Stomach smooth muscle (tissue), 2 donors: ENCODE data around the gene DEFB131A.
"Not testable (repeated sequence)": the region's sequence is repeated elsewhere in the genome, so short reads cannot be mapped to it uniquely, and the experiment has no call there.

ENCODE experiments used
- H3K27ac ChIP-seq: one replicate; pipeline ENCODE4 v1.7.0; 2013; ENCODE audit warnings: mild to moderate bottlenecking, low read length, inconsistent platforms
- H3K27me3 ChIP-seq, 2 donors: one replicate each; pipeline ENCODE4 v1.7.0; 2013; ENCODE audit warnings: low read length in 2 of 2; ENCODE audit not compliant: insufficient read depth in 2 of 2, control insufficient read depth in 1 of 2
- H3K36me3 ChIP-seq, 2 donors: one replicate each; pipeline ENCODE4 v1.7.0; 2013; ENCODE audit warnings: low read length in 2 of 2; ENCODE audit not compliant: control insufficient read depth in 2 of 2, insufficient read depth in 2 of 2
- H3K4me1 ChIP-seq: one replicate; pipeline ENCODE4 v1.7.0; 2013; ENCODE audit warnings: low read length; ENCODE audit not compliant: control insufficient read depth, insufficient read depth
- H3K4me3 ChIP-seq, 2 donors: one replicate each; pipeline ENCODE4 v1.7.0; 2013; ENCODE audit warnings: low read length in 2 of 2
- H3K9ac ChIP-seq, 2 donors: one replicate each; pipeline ENCODE4 v1.7.0; 2013; ENCODE audit warnings: low read length in 2 of 2, mild to moderate bottlenecking in 1 of 2
- H3K9me3 ChIP-seq, 2 donors: one replicate each; pipeline ENCODE4 v1.7.0; 2013; ENCODE audit warnings: low read length in 2 of 2; ENCODE audit not compliant: control insufficient read depth in 2 of 2
- donor health status: healthy.
- donor health status: Pancreatic carcinoma.

Gene DEFB131A

DNA sequence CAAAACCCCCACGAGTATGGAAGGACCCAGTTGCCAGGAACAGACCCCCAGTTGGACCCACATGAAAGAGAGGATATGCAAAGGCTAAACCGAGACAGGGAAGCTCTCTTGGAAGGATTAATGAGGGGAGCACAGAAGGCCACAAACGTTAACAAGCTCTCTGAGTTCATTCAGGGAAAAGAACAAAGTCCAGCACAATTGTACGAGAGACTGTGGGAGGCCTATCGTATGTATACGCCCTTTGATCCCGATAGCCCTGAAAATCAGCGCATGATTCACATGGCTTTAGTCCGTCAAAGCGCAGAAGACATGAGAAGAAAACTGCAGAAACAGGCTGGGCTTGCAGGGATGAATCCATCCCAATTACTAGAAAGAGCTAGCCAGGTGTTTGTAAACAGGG, 8.0 kb downstream of the DEFB131A start:
- H3K4me1 ChIP-seq, H3K27ac ChIP-seq, H3K9me3 ChIP-seq, H3K36me3 ChIP-seq, H3K9ac ChIP-seq, H3K27me3 ChIP-seq, H3K4me3 ChIP-seq: not testable (repeated sequence)

DNA sequence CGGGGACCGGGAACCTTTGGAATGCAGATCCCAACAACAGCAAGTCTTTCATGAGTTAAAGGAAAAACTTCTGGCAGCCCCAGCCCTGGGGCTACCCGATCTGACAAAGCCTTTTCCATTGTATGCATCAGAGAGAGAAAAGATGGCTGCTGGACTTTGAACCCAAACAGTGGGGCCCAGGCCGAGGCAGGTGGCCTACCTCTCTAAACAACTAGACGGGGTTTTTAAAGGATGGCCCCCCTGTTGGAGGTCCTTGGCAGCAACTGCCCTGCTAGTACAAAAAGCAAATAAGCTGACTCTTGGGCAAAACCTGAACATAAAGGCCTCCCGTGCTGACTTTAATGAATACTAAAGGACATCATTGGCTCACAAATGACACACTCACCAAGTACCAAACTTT, 10.1 kb downstream of the DEFB131A start:
- H3K27me3 ChIP-seq, H3K27ac ChIP-seq, H3K36me3 ChIP-seq, H3K4me1 ChIP-seq, H3K9ac ChIP-seq, H3K9me3 ChIP-seq, H3K4me3 ChIP-seq: not testable (repeated sequence)

DNA sequence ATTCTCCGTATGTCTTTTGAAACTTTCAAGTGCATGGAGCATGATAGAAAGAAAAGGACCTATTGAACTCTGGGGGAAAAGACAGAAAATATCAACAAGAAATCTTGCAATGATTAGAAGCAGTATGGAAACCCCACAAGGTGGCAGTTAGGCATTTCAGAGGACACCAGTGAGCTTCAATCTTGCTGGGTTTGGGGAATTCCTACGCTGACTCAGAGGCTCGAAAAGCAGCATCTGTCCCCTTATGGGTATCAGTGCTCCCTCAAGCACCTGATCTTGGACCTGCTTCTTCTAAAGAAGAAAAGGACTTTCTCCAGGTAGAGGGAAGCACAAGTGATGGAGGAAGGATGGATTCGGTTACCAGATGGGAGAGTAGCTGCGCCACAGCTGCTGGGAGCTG, 10.8 kb downstream of the DEFB131A start:
- not testable (repeated sequence) for H3K9me3 ChIP-seq, H3K27ac ChIP-seq, H3K4me1 ChIP-seq, H3K4me3 ChIP-seq, H3K27me3 ChIP-seq, H3K9ac ChIP-seq, H3K36me3 ChIP-seq

DNA sequence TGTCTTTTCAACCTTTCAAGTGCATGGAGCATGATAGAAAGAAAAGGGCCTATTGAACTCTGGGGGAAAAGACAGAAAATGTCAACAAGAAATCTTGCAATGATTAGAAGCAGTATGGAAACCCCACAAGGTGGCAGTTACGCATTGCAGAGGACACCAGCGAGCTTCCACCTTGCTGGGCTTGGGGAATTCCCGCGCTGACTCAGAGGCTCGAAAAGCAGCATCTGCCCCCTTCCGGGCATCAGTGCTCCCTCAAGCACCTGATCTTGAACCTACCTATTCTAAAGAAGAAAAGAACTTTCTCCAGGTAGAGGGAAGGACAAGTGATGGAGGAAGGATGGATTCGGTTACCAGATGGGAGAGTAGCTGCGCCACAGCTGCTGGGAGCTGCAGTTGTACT, 35.3 kb downstream of the DEFB131A start:
- H3K9me3 ChIP-seq, H3K9ac ChIP-seq, H3K4me3 ChIP-seq, H3K27me3 ChIP-seq, H3K27ac ChIP-seq, H3K4me1 ChIP-seq, H3K36me3 ChIP-seq: not testable (repeated sequence)

DNA sequence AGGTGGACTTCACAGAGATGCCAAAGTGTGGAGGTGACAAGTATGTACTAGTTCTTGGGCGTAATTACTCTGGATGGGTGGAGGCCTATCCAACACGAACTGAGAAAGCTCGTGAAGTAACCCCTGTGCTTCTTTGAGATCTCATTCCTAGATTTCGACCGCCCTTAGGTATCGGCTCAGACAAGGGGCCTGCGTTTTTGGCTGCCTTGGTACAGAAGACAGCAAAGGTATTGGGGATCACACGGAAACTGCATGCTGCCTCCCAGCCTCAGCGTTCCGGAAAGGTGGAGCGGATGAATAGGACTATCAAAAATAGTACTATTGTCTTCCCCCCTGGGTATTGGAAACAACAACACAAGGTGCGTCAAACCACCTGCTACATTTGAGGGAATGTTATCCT, 35.9 kb downstream of the DEFB131A start:
- not testable (repeated sequence) for H3K36me3 ChIP-seq, H3K27ac ChIP-seq, H3K4me3 ChIP-seq, H3K27me3 ChIP-seq, H3K9me3 ChIP-seq, H3K4me1 ChIP-seq, H3K9ac ChIP-seq

DNA sequence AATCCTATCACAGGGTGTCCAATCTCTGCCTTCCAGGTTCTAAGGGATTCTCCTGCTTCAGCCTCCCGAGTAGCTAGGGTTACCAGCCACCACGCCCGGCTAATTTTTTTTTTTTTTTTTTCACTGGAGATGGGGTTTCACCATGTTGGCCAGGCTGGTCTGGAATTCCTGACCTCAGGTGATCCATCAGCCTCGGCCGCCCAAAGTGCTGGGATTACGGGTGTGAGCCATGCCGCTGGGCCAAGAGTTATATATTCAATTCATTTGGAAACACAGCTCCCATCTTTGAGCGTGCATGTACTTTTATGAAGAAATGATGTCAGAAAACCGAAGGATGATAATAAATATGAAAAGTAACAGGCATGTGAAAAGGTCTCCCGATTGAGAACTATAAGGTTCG, 38.7 kb downstream of the DEFB131A start:
- not testable (repeated sequence) for H3K27ac ChIP-seq, H3K36me3 ChIP-seq, H3K4me1 ChIP-seq, H3K4me3 ChIP-seq, H3K9ac ChIP-seq, H3K27me3 ChIP-seq, H3K9me3 ChIP-seq

DNA sequence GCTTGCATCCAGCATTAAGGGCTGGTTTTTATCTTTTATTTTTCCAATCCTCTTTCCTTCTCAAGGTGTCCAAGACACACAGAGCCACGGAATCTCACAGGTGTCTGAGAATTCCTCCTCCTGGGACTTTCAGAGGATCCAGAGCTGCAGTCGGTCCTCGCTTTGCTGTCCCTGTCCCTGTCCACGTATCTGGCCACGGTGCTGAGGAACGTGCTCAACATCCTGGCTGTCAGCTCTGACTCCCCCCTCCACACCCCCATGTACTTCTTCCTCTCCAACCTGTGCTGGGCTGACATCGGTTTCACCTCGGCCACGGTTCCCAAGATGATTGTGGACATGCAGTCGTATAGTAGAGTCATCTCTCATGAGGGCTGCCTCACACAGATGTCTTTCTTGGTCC, 39.5 kb downstream of the DEFB131A start:
- not testable (repeated sequence) for H3K27me3 ChIP-seq, H3K9ac ChIP-seq, H3K27ac ChIP-seq, H3K4me1 ChIP-seq, H3K9me3 ChIP-seq, H3K4me3 ChIP-seq, H3K36me3 ChIP-seq

DNA sequence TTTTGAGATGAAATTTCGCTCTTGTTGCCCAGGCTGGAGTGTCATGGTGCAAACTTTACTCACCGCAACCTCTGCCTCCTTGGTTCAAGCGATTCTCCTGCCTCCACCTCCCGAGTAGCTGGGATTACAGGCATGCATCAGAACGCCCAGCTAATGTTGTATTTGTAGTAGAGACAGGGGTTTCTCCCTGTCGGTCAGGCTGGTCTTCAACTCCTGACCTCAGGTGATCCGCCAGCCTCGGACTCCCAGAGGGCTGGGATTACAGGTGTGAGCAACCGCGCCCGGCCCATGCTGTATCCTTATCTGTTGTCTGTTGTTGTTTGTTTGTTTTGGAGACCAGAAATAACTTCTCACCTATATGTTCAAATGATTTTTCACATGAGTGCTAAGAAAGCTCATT, 42.7 kb downstream of the DEFB131A start:
- not testable (repeated sequence) for H3K36me3 ChIP-seq, H3K4me1 ChIP-seq, H3K4me3 ChIP-seq, H3K27me3 ChIP-seq, H3K9ac ChIP-seq, H3K27ac ChIP-seq, H3K9me3 ChIP-seq

DNA sequence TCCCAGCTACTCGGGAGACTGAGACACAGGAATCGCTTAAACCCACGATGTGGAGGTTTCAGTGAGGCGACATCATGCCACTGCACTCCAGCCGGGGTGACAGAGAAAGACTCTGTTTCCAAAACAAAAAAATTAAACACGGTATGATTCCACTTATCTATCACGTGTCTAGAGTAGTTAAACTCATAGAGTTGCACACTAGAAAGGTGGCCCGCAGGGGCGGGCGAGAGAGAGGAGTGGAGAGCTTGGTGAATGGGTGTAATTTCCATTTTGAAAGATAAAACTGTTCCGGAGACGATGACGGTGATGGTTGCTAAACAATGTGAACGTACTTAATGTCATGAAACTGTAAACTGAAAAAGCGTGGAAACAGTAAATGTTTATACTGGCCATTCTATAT, 44.6 kb downstream of the DEFB131A start:
- H3K4me3 ChIP-seq, H3K4me1 ChIP-seq, H3K36me3 ChIP-seq, H3K9me3 ChIP-seq, H3K27ac ChIP-seq, H3K9ac ChIP-seq, H3K27me3 ChIP-seq: not testable (repeated sequence)

DNA sequence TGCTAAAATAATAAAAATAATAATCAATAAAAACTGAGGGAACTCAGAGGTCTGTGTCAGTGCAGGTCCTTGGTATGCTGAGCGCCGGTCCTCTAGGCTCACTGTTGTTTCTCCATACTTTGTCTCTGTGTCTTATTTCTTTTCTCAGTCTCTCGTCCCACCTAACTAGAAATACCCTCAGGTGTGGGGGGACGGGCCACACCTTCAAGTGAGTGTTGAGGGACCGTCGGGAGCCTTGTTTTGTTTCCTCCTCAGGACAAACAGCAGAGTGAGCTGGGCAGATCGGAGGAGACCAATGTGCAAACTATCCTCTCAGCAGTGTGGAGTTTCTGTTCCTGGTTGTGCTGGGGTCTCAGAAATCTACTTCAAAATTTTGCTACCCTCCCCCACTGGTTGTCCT, 46.3 kb downstream of the DEFB131A start:
- not testable (repeated sequence) for H3K4me3 ChIP-seq, H3K4me1 ChIP-seq, H3K9ac ChIP-seq, H3K27ac ChIP-seq, H3K9me3 ChIP-seq, H3K36me3 ChIP-seq, H3K27me3 ChIP-seq

DNA sequence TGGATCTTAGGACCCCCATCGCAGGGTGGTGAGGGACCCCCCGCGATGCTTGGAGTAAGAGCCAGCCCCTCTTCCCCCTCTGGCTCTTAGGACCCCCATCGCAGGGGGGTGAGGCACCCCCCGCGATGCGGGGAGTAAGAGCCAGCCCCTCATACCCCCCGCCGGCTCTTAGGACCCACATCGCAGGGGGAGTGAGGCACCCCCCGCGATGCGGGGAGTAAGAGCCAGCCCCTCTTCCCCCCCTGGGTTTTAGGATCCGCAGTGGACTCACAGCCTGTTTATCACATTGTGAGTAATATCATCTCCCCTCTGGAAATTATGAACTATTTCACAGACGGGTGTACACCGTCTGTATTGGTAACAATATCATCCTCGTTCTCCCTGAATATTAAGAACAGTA, 46.8 kb downstream of the DEFB131A start:
- H3K9ac ChIP-seq, H3K36me3 ChIP-seq, H3K27ac ChIP-seq, H3K4me1 ChIP-seq, H3K4me3 ChIP-seq, H3K9me3 ChIP-seq, H3K27me3 ChIP-seq: not testable (repeated sequence)

DNA sequence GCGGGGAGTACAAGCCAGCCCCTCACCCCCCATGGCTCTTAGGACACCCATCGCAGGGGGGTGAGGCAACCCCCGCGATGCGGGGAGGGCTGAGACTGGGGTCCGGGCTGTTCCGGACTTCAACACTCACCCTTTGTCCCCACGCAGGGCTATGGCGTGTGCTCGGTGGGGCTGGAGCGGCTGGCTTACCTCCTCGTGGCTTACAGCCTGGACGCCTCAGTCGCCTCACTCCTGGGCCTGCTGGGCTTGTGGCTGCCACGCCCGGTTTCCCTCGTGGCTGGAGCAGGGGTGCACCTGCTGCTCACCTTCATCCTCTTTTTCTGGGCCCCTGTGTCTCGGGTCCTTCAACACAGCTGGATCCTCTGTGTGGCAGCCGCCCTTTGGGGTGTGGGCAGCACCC, 49.4 kb downstream of the DEFB131A start:
- not testable (repeated sequence) for H3K4me3 ChIP-seq, H3K36me3 ChIP-seq, H3K27me3 ChIP-seq, H3K27ac ChIP-seq, H3K9ac ChIP-seq, H3K9me3 ChIP-seq, H3K4me1 ChIP-seq
